Limb (tissue), 2 donors: ENCODE measurements around the gene SMCO4.
A peak's percentile ranks its signal among the peaks of the same experiment; 100 is the strongest.

ENCODE experiments used
- DNase-seq, 2 donors: peaks; one replicate each; pipeline ENCODE4 v3.0.0-alpha.2; 2016; ENCODE audit errors: extremely low spot score in 2 of 2

The SMCO4 gene

DNA sequence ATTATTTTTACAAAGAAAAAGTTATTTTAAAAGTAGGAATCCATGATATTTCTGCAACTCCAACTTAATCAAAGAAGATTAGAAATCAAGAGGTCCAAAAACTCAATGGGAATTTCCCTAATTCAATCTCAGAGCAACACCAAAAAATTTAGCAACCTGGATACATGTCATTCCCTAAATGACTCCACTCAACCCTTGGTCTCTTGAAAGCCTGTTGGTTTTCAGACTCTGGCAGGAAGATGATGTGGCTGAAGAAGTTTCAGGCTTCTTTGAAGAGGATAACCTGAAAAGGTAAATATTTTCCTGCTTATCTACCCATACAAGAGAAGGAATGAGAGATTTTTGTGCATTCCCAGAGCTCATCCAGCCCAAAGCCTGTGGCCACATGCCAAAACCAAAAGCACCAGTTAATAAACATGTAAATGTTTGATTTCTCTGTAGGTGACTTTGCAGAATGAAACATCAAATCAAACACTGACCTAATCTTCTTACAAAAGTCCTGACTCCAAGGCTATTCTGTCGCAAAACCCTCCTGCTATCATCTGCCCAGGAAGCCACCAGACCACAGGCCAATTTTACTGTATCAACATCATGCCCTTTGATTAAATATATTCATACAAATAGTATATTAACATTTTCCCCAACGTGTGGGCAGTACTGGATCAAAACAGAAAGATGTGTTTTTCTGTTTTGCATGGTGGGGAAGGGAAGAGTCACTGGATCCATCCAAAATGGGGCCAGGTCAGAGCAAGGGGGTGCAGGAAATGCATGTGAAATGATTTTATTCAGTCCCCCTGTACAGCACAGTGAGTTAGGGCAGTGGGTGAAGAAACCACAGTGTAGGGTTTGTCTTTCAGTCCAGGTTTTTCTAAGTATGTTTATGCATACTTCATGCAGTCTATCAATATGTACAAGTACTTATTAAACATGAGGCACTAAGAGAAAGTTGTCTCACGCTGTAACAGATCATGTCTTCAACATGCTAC is 38.8 kb downstream of the SMCO4 start:
- DNase-seq: no peak

- DNase-seq: no peak
These were observed 41.3 kb downstream of the SMCO4 start for GRCh38 chr11:93501856-93502255.

DNA sequence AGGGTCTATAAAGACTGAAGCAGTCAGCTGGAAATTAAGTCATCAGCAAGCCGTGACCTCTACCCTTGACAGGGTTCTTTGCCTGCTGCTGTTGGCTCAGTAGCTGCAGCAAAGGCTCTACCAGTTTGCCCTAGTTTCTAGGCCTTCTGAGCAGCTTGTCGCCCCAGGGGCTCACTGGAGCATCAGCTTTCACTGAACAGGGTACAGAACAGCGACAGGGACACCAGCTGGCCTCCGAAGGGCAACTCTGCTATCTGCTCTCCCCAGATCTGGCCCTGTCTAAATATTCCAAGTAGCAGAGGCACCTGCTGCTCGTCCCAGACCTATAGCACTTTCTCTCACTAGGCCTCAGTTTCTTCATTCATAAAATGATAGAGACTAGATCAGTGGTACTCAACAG is 42.4 kb downstream of the SMCO4 start:
- no peak for DNase-seq

DNA sequence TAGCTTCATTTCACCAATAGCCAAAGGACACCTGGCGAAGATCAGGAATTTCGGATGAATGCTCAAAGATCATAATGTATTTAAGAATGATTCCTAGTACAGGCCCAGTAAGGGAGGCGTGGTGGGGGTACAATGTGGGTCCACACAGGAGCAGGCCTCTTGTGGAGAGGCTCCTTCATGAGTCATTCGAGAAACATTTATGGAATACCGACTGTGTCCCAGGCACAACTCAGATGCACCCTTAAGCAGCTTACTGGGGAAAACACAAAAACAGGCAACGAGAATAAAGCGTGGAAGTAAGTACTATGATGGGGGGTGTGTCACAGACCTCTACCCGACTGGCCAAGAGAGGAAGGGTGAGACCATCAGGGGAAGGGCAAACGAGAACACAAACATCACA is 44.5 kb downstream of the SMCO4 start:
- no peak for DNase-seq

DNA sequence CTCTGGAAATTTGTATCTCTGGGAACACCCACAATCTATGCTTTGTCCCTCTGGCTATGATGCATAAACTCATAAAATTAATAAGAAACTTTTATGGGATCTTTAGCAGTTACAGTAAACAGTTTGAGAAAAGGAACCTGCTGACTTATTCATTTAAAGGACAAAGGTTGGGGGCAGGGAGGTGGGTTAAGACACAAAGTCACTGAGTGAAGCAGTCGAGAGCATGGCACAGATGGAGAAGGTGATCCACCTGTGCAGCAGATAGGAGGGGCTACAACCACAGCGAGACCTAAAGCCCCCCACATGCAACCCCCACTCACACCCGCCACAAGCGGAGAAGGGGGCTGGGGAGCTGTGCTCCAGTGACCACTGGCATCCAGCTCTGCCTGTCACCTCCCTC is 45.0 kb downstream of the SMCO4 start:
- DNase-seq: no peak

- no peak for DNase-seq
These were observed 45.6 kb downstream of the SMCO4 start for GRCh38 chr11:93497596-93497995.

- no peak for DNase-seq
These were observed 48.8 kb downstream of the SMCO4 start for GRCh38 chr11:93494357-93494756.

DNA sequence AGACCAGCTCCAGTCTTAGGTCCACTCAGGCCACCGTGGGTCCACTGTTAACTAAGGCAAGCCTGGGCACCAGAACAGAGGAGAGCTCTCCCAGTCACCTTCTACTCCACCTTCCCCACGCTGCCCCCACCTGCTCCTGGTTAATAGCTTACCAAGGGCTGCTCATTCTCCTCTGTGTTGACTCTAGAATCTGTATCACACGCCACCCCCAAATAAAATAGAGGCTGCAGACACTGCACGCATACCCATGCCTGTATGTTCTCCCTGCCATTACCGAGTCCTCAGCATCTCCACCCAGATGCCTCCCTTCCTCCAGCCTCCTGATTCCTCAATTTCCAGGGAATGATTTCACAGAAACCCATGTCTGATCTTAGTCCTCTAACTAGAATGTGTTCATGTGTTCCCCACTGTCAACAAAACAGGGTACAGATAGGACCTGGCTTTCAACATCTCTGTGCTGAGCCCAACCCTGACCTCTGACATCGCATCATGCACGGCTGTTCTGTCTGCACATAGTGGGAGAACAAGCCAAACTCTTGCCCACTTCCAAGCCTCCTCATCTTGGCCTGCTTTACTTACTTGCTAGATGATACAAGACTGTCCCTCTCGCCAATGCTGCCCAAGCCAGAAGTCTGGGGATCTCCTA is 49.8 kb downstream of the SMCO4 start:
- no peak for DNase-seq

GRCh38 chr11:93492464-93493251 is 50.5 kb downstream of the SMCO4 start:
- DNase-seq: no peak

DNA sequence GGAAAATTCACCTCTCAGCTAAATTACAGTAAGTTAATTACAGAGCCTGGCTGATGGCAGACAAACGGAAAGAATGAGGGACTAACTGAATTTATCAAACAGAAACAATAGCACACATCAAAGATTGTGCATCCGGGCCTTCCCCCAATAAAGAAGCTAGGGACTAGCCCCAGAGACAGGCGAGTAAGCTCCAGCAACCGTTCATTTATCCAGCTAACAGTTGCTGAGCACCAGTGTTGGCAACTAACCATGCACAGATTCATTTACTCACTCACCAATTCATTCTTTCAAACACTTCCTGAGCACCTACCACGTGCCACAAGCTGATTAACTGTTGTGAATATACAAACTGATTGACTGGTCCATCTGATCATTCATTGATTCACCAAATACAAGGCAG is 51.2 kb downstream of the SMCO4 start:
- DNase-seq: no peak

DNA sequence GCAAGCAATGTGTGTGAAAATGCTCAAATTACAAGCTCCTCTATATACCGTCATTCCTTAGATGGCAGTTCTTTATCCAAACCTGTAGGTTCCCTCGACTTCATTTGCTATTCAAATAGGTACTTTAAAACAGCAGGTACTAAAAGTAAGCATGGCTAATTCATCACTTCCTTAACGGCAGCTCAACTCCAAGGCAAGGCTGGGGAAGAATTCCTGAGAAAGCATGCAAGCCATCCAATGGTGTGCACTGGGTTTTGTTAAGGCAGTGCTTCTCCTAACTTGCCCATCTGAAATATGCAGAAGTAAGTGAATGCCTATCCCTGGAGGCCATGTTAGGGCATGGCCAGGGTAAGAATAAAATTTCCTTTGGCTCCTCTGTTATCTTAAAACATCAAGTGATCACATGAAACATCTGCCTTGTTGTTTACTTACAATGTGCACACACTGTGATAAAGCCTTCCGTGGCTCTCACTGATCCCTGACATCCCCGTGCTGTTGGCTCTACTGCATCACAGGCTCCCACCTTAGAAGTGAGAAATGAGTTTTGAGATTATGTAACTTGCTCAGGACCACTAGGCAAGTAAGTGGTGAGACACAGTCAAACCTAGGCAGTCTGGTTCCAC is 52.1 kb downstream of the SMCO4 start:
- DNase-seq: no peak

- DNase-seq: no peak
These were observed 53.4 kb downstream of the SMCO4 start for GRCh38 chr11:93489841-93490240.

- DNase-seq: no peak
These were observed 56.1 kb downstream of the SMCO4 start for GRCh38 chr11:93487032-93487483.

DNA sequence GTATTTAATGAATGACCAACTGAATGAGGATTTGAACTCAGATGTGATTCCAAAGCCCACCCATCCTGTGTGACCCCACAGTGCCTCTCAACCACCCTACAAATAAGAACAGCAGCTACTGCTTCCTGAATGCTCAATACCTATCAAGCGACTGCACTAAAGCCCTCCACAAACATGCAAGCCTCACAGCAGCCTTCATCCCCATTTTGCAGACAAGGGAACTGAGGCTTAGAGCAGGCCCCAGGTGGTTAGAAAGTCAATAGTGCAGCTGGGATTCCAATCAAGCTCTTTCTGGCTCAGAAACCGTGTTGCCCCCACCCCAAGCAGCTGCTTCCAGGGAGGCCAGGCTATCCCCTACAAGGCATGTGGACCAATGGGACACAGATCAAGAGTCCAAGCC is 57.2 kb downstream of the SMCO4 start:
- DNase-seq: no peak

GRCh38 chr11:93484716-93485115 is 58.5 kb downstream of the SMCO4 start:
- peak in 1 of 2 donors; percentile 24 for DNase-seq

DNA sequence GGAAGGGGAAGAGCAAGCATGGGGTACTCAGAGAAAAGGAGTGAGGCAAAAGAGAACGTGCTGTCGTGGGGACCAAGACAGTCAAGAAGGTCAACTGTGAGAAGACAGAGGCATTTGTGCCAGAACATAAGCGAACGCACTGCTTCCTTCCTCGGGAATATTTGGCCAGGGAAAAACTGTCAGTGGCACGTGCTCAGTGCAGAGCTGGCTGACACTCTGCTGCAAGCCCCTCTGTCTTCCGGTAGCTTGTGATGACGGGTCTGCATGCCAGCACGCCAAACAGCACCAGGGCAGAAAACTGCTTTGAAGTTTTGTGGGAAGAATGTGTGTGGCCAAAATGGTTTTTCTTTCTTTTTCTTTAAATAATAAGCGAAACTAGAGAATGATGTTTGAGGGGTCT is 60.6 kb downstream of the SMCO4 start:
- DNase-seq: no peak

- no peak for DNase-seq
These were observed 61.5 kb downstream of the SMCO4 start for GRCh38 chr11:93481696-93482095.

DNA sequence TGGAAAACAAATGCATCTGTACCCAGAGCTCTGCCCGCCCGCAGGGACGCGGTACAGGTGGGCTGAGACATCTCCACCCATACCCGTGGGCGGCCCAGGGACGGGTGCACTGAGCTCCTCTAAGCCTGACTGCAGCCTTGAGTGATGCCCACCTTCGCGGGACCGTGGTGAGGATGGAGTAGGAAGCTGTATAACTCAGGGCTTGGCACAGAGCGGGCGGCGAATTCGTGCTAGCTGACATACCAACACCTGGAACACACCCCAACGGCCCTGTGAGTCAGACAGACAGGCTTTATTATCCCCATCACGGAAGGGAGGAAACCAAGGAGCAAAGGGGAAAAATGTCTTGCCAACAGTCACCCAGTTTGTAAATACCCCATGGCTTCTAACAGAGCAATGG is 61.9 kb downstream of the SMCO4 start:
- DNase-seq: no peak

- DNase-seq: no peak
These were observed 62.4 kb downstream of the SMCO4 start for GRCh38 chr11:93480756-93481155.

GRCh38 chr11:93480256-93480655 is 62.9 kb downstream of the SMCO4 start:
- no peak for DNase-seq

DNA sequence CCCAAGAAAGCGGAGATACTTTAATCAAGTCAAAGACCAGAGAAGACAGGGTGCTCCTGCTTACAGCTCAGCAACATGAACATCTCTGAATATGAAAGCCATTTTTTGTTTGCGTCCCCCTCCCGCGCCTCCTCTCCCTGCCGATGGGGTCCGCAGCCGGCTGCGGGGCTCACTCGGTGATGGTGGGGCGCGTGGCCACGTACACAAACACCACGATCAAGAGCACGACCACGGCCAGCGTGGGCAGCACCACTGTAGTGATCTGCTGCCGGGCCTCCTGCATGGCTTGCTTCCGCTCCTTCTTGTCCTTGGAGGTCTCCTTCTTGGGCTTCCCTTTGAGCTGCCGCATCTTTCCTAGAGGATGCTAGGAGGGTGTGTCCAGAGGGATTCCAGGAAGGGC is 64.3 kb downstream of the SMCO4 start:
- DNase-seq: no peak
